A673 (cell line): Measurements from ENCODE around the gene DENND6B. TPM values are rescaled to one million over a fixed set of nuclear protein-coding genes. Genes with fewer than 3 reads are reported as not detected.
"Not testable (repeated sequence)": the region's sequence is repeated elsewhere in the genome, so short reads cannot be mapped to it uniquely, and the experiment has no call there.

ENCODE experiments used
- BruUV-seq: library from RNA; stranded (reverse); fragments of 400-500 nt; replicated peaks from 2 replicates; lab custom pipeline; 2021; lab: Mats Ljungman, UMichigan
- CTCF ChIA-PET: fragments of 300-600 bp; sonication (Branson Sonifier 250); formaldehyde crosslinking; loops from one replicate; lab custom pipeline; 2022; ENCODE audit warnings: antibody characterized with exemption; lab: Charles Lee
- POLR2A ChIA-PET: fragments of 300-600 bp; sonication (Branson Sonifier 250); formaldehyde crosslinking; loops from one replicate; lab custom pipeline; 2022; ENCODE audit warnings: antibody characterized with exemption; ENCODE audit not compliant: low non-redundant PET; lab: Charles Lee
- DNase-seq: peaks from one replicate; pipeline ENCODE4 v3.0.0-alpha.2; 2015; ENCODE audit warnings: low spot score
- H3K27ac ChIP-seq: fragments of 200-600 bp; sonication (generic); 2 replicates; pipeline ENCODE4 v1.5.1; 2016; ENCODE audit warnings: mixed run types, low read depth, mild to moderate bottlenecking, mixed read lengths, antibody characterized with exemption, low read length; ENCODE audit not compliant: poor library complexity, severe bottlenecking
- H3K27me3 ChIP-seq: fragments of 200-600 bp; sonication (generic); replicated peaks from 2 replicates; pipeline ENCODE4 v1.6.1; 2017; ENCODE audit warnings: mixed run types, low read depth, mild to moderate bottlenecking, mixed read lengths, antibody characterized with exemption, low read length; ENCODE audit not compliant: insufficient read depth, poor library complexity
- H3K36me3 ChIP-seq: fragments of 200-600 bp; sonication (generic); 2 replicates; pipeline ENCODE4 v1.6.1; 2016; ENCODE audit warnings: mixed run types, mild to moderate bottlenecking, mixed read lengths, antibody characterized with exemption, low read length; ENCODE audit not compliant: insufficient read depth, poor library complexity, severe bottlenecking
- H3K4me1 ChIP-seq: fragments of 200-600 bp; sonication (generic); 2 replicates; pipeline ENCODE4 v1.6.1; 2017; ENCODE audit warnings: mixed run types, mild to moderate bottlenecking, mixed read lengths, antibody characterized with exemption, low read length; ENCODE audit not compliant: insufficient read depth, poor library complexity, severe bottlenecking
- H3K4me3 ChIP-seq: fragments of 200-600 bp; sonication (generic); 2 replicates; pipeline ENCODE4 v1.5.1; 2016; ENCODE audit warnings: low read depth, mixed run types, mild to moderate bottlenecking, mixed read lengths, low read length; ENCODE audit not compliant: poor library complexity, severe bottlenecking
- H3K9me3 ChIP-seq: fragments of 200-600 bp; sonication (generic); 2 replicates; pipeline ENCODE4 v1.6.1; 2016; ENCODE audit warnings: mixed run types, low read depth, mild to moderate bottlenecking, mixed read lengths, antibody characterized with exemption, low read length; ENCODE audit not compliant: poor library complexity, severe bottlenecking
- EZH2 ChIP-seq: fragments of 200-600 bp; sonication (generic); IDR thresholded peaks from 2 replicates; pipeline ENCODE4 v1.6.1; 2017; ENCODE audit warnings: borderline replicate concordance, low read depth, mild to moderate bottlenecking, mixed read lengths, antibody characterized with exemption, low read length; ENCODE audit not compliant: poor library complexity, severe bottlenecking
- intact Hi-C: fragments of 100-400 bp; cut with micrococcal nuclease; formaldehyde crosslinking; loops from one replicate; pipeline ENCODE4 v1.10.0; 2022; ENCODE audit not compliant: unreplicated experiment
- total RNA-seq: library from RNA; stranded (reverse); gene quantifications from 2 replicates; pipeline ENCODE4 v1.2.3, GENCODE V29; 2021
- TF ChIP-seq, protein P1 (sequence below): fragments of 300-800, 200-600 bp; sonication (generic); conservative IDR thresholded peaks from 2 replicates; pipeline ENCODE4 v1.5.1; 2017; ENCODE audit warnings: low read depth, mild to moderate bottlenecking, antibody characterized with exemption, low read length, moderate library complexity, mixed read lengths

The DENND6B gene
- total RNA-seq, 1 experiment from 2014 or later = 5.3 TPM

DNA sequence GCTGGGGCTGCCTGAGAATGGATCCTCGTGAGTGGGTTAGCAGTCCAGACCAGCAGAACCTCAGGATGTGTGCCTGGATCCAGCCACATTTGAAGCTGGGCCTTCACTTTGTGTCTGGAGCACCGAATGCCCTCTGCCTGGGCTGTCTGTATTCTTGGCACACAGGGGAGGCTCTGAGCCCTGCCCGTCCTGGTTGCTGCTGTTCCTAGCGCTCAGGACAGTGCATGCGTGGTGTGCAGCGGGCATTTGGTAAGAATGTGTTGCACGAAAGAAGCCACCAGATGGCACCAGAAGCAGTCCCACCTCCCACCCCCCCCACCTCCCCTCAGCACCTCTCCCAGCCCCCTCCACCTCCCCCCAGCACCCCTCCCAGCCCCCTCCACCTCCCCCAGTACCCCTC lies 52.5 kb downstream of the DENND6B start:
- Histone ChIP-seq H3K9me3 (no peaks in the 10 kb centered on the region), H3K27me3 (no peaks in the 10 kb centered on the region), H3K4me3 (no peak overlapping the region), H3K4me1 (peaks cover 30% of the 10 kb centered on the region), H3K27ac (peak overlapping the region; percentile 10), H3K36me3 (peaks cover 46% of the 10 kb centered on the region)
- TF ChIP-seq, protein P1, sequence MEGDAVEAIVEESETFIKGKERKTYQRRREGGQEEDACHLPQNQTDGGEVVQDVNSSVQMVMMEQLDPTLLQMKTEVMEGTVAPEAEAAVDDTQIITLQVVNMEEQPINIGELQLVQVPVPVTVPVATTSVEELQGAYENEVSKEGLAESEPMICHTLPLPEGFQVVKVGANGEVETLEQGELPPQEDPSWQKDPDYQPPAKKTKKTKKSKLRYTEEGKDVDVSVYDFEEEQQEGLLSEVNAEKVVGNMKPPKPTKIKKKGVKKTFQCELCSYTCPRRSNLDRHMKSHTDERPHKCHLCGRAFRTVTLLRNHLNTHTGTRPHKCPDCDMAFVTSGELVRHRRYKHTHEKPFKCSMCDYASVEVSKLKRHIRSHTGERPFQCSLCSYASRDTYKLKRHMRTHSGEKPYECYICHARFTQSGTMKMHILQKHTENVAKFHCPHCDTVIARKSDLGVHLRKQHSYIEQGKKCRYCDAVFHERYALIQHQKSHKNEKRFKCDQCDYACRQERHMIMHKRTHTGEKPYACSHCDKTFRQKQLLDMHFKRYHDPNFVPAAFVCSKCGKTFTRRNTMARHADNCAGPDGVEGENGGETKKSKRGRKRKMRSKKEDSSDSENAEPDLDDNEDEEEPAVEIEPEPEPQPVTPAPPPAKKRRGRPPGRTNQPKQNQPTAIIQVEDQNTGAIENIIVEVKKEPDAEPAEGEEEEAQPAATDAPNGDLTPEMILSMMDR = peak; percentile 45
- TF ChIP-seq EZH2 = no peak
- intact Hi-C loops = loop anchor here (10.0 kb wide), 1 partner anchor 220 kb away; no protein-coding TSS in a partner anchor
- peak; percentile 78 for DNase-seq
- BruUV-seq = no TSS peak
- ChIA-PET POLR2A (no interaction called here), CTCF (no interaction called here)

DNA sequence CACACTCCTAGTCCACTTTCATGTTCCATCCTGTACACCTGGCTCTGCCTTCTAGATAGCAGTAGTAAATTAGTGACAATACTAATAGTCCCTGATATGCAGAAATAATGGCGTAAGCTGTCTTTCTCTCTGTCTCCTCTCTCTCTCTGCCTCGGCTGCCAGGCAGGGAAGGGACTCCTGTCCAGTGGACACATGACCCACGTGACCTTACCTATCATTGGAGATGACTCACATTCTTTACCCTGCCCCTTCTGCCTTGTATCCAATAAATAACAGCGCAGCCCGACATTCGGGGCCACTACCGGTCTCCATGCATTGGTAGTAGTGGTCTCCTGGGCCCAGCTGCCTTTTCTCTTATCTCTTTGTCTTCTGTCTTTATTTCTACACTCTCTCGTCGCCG lies 53.0 kb downstream of the DENND6B start:
- H3K9me3 ChIP-seq, CTCF ChIA-PET, H3K4me3 ChIP-seq, DNase-seq, H3K27me3 ChIP-seq, POLR2A ChIA-PET, BruUV-seq: not testable (repeated sequence)
- peaks cover 35% of the 10 kb centered on the region for H3K4me1 ChIP-seq
- peaks cover 41% of the 10 kb centered on the region for H3K36me3 ChIP-seq
- peak overlapping the region; percentile 10 for H3K27ac ChIP-seq
- intact Hi-C loops = loop anchor here (10.0 kb wide), 1 partner anchor 221 kb away; no protein-coding TSS in a partner anchor

DNA sequence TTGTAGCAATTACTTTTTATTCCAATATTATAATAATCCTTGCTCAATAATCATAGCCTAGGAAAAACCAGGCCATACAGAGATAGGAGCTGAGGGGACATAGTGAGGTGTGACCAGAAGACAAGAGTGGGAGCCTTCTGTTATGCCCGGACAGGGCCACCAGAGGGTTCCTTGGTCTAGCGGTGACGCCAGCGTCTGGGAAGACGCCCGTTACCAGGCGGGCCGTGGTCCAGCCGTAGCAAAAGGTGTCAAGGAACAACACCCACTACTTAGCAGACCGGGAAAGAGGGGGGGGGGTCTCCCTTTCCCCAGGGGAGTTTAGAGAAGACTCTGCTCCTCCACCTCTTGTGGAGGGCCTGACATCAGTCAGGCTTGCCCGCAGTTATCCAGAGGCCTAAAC lies 53.5 kb downstream of the DENND6B start:
- peaks cover 37% of the 10 kb centered on the region for H3K36me3 ChIP-seq
- peaks cover 39% of the 10 kb centered on the region for H3K4me1 ChIP-seq
- H3K9me3 ChIP-seq, H3K4me3 ChIP-seq, POLR2A ChIA-PET, H3K27me3 ChIP-seq, BruUV-seq, DNase-seq, H3K27ac ChIP-seq, CTCF ChIA-PET: not testable (repeated sequence)
- intact Hi-C loops = loop anchor here (10.0 kb wide), 1 partner anchor 221 kb away; no protein-coding TSS in a partner anchor

DNA sequence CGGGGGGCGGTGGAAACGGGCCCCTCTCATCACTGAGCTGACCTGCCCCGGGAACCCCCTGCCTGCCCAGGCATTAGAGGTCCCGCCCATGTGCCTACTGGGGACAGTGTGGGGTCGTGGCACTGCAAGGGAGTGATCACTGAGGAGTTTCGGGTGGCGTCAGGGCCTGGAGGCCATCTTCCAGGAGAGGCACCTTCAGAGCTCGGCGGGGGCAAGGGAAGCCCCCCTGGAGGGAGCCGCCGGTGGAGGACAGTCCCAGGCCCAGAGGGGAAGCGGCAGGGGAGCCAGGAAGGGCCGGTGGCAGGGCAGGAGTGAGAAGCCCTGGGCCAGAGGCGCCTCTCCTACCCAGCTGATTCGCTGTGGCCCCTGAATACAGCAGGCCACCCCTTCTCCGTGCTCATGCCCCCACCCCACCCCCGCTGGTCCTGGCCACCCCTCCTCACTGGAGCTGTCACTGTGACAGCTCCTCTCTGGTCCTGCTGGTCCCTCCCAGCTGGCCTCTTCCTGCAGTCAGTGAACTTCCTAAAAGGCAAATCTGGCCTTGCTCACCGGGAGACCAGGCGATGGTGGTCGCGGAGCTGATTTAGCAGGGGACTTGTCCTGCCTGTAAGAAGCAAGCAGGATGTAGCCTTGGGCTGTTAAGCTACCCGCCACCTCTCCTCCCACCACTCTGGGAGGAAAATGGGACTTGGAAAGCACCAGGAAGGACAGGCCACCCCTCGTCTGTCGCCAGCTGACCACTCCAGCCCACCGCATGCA lies 54.6 kb downstream of the DENND6B start:
- no peaks in the 10 kb centered on the region for H3K9me3 ChIP-seq
- ChIA-PET POLR2A (interaction anchor here (0.6 kb wide), 1 partner anchor 61 kb away, joined by 8 read pairs; no protein-coding TSS in a partner anchor), CTCF (interaction anchor here (0.9 kb wide), 1 partner anchor 69 kb away, joined by 3 read pairs; no protein-coding TSS in a partner anchor)
- no peak for TF ChIP-seq EZH2
- TF ChIP-seq, protein P1 = no peak
- DNase-seq = no peak
- no peaks in the 10 kb centered on the region for H3K27me3 ChIP-seq
- intact Hi-C loops = loop anchor here (10.0 kb wide), 1 partner anchor 223 kb away; no protein-coding TSS in a partner anchor
- BruUV-seq = no TSS peak
- H3K36me3 ChIP-seq = peaks cover 25% of the 10 kb centered on the region
- no peak overlapping the region for H3K27ac ChIP-seq
- H3K4me1 ChIP-seq = peaks cover 45% of the 10 kb centered on the region
- no peak overlapping the region for H3K4me3 ChIP-seq
